PC-3 (cell line): ENCODE results near the gene ARL5A. TPM values are rescaled to one million over a fixed set of nuclear protein-coding genes. Genes with fewer than 3 reads are reported as not detected.

Experiments used
- ATAC-seq: fragments of 200-7000 bp; cut with Tn5 transposase; 2 replicates; pipeline ENCODE4 v1.9.1; 2020; ENCODE audit warnings: mild to moderate bottlenecking, moderate library complexity
- BruUV-seq: library from RNA; stranded (reverse); fragments of 400-500 nt; replicated peaks from 2 replicates; lab custom pipeline; 2021; lab: Mats Ljungman, UMichigan
- CTCF ChIA-PET: fragments of 300-600 bp; sonication (Branson Sonifier 250); formaldehyde crosslinking; loops from one replicate; lab custom pipeline; 2022; ENCODE audit warnings: antibody characterized with exemption; lab: Charles Lee
- POLR2A ChIA-PET: fragments of 300-600 bp; sonication (Branson Sonifier 250); formaldehyde crosslinking; loops from one replicate; lab custom pipeline; 2022; ENCODE audit warnings: antibody characterized with exemption; ENCODE audit not compliant: unreplicated experiment; lab: Charles Lee
- DNase-seq: peaks from one replicate; pipeline ENCODE4 v3.0.0-alpha.2; 2015
- H2AFZ ChIP-seq: fragments of 300-600 bp; sonication (generic); 2 replicates; pipeline ENCODE4 v1.6.0; 2016; ENCODE audit warnings: antibody characterized with exemption, low read length
- H3F3A ChIP-seq: fragments of 300-600 bp; sonication (generic); one replicate; pipeline ENCODE4 v1.6.0; 2017; ENCODE audit warnings: antibody characterized with exemption, low read length, control low read depth, mild to moderate bottlenecking; ENCODE audit not compliant: unreplicated experiment
- H3K27ac ChIP-seq: fragments of 300-600 bp; sonication (generic); 2 replicates; pipeline ENCODE4 v1.5.1; 2016; ENCODE audit warnings: mild to moderate bottlenecking, low read length
- H3K27me3 ChIP-seq: fragments of 300-600 bp; sonication (generic); 2 replicates; pipeline ENCODE4 v1.6.1; 2016; ENCODE audit warnings: low read length, mixed read lengths
- H3K36me3 ChIP-seq: fragments of 300-600 bp; sonication (generic); 2 replicates; pipeline ENCODE4 v1.6.1; 2016; ENCODE audit warnings: low read depth, mixed run types, low read length, mixed read lengths
- H3K4me1 ChIP-seq: fragments of 300-600 bp; sonication (generic); 2 replicates; pipeline ENCODE4 v1.5.1; 2016; ENCODE audit warnings: low read length; ENCODE audit not compliant: insufficient read depth
- H3K4me2 ChIP-seq: fragments of 300-600 bp; sonication (generic); 2 replicates; pipeline ENCODE4 v1.6.0; 2016; ENCODE audit warnings: low read length
- H3K4me3 ChIP-seq: fragments of 300-600 bp; sonication (generic); 2 replicates; pipeline ENCODE4 v1.5.1; 2016; ENCODE audit warnings: mild to moderate bottlenecking, low read length, mixed read lengths
- H3K79me2 ChIP-seq: fragments of 300-600 bp; sonication (generic); 2 replicates; pipeline ENCODE4 v1.6.1; 2017; ENCODE audit warnings: low read length, mixed read lengths
- H3K9ac ChIP-seq: fragments of 300-600 bp; sonication (generic); 2 replicates; pipeline ENCODE4 v1.6.0; 2016; ENCODE audit warnings: mild to moderate bottlenecking, low read length
- H3K9me2 ChIP-seq: fragments of 300-600 bp; sonication (generic); replicated peaks from 2 replicates; pipeline ENCODE4 v1.6.1; 2016; ENCODE audit warnings: mixed run types, low read length, mixed read lengths
- H3K9me3 ChIP-seq: fragments of 300-600 bp; sonication (generic); 2 replicates; pipeline ENCODE4 v1.6.1; 2016; ENCODE audit warnings: low read length, mixed read lengths
- H4K20me1 ChIP-seq: fragments of 300-600 bp; sonication (generic); 2 replicates; pipeline ENCODE4 v1.6.1; 2016; ENCODE audit warnings: low read length, mixed read lengths
- EZH2 ChIP-seq: fragments of 300-600 bp; sonication (generic); IDR thresholded peaks from one replicate; pipeline ENCODE4 v1.6.1; 2017; ENCODE audit warnings: antibody characterized with exemption, mild to moderate bottlenecking, low read length; ENCODE audit not compliant: unreplicated experiment
- EZH2phosphoT487 ChIP-seq: fragments of 300-600 bp; sonication (generic); IDR thresholded peaks from 2 replicates; pipeline ENCODE4 v1.6.1; 2018; ENCODE audit warnings: mild to moderate bottlenecking, antibody characterized with exemption, low read length, borderline replicate concordance
- intact Hi-C: fragments of 100-400 bp; cut with micrococcal nuclease; formaldehyde crosslinking; loops from 2 replicates; pipeline ENCODE4 v1.9.0; 2023
- total RNA-seq: library from RNA; depleted of rRNA; stranded (reverse); fragments of >200 nt; gene quantifications from 2 replicates; pipeline ENCODE4 v1.2.3, GENCODE V29; 2014
- TF ChIP-seq, protein P1 (sequence below): fragments of 300-600 bp; sonication (generic); conservative IDR thresholded peaks from 2 replicates; pipeline ENCODE4 v1.5.1; 2017; ENCODE audit warnings: antibody characterized with exemption, low read depth, mild to moderate bottlenecking, low read length

ARL5A gene
- total RNA-seq, 1 experiment from 2014 or later = 45.6 TPM

DNA sequence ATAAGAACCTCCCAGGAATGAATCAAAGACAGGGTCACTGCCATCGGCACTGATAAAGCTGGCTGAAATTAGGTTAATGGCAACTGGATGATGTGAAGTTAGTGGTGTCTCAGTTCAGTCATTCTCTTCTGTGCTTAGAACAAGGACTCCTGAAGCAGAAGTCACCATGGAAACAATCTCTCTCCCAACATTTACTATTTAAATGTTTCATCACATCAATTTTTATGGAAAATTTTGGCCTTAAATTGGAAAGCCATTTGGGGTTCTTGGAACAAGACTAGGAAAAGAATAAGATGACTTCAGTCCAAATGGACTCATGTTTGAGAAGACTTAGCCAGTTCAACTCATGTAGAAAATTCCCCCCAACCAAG, 15.5 kb upstream of the ARL5A start:
- Histone ChIP-seq H3K79me2 (no peaks in the 10 kb centered on the region), H3K4me1 (no peaks in the 10 kb centered on the region), H2AFZ (no peak overlapping the region), H3K9me2 (no peaks in the 10 kb centered on the region), H3K27me3 (peaks cover 60% of the 10 kb centered on the region), H3K9ac (no peak overlapping the region), H3K4me2 (no peak overlapping the region), H3K27ac (no peak overlapping the region), H3F3A (no peaks in the 10 kb centered on the region), H3K36me3 (no peaks in the 10 kb centered on the region), H3K9me3 (no peaks in the 10 kb centered on the region), H4K20me1 (no peaks in the 10 kb centered on the region), H3K4me3 (no peak overlapping the region)
- POLR2A ChIA-PET = no interaction called here
- CTCF ChIA-PET = no interaction called here
- BruUV-seq = no TSS peak
- intact Hi-C loops = no loop called here
- DNase-seq (no peak), ATAC-seq (no peak)
- TF ChIP-seq EZH2phosphoT487 (no peak), EZH2 (no peak)
- TF ChIP-seq, protein P1, sequence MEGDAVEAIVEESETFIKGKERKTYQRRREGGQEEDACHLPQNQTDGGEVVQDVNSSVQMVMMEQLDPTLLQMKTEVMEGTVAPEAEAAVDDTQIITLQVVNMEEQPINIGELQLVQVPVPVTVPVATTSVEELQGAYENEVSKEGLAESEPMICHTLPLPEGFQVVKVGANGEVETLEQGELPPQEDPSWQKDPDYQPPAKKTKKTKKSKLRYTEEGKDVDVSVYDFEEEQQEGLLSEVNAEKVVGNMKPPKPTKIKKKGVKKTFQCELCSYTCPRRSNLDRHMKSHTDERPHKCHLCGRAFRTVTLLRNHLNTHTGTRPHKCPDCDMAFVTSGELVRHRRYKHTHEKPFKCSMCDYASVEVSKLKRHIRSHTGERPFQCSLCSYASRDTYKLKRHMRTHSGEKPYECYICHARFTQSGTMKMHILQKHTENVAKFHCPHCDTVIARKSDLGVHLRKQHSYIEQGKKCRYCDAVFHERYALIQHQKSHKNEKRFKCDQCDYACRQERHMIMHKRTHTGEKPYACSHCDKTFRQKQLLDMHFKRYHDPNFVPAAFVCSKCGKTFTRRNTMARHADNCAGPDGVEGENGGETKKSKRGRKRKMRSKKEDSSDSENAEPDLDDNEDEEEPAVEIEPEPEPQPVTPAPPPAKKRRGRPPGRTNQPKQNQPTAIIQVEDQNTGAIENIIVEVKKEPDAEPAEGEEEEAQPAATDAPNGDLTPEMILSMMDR = no peak

DNA sequence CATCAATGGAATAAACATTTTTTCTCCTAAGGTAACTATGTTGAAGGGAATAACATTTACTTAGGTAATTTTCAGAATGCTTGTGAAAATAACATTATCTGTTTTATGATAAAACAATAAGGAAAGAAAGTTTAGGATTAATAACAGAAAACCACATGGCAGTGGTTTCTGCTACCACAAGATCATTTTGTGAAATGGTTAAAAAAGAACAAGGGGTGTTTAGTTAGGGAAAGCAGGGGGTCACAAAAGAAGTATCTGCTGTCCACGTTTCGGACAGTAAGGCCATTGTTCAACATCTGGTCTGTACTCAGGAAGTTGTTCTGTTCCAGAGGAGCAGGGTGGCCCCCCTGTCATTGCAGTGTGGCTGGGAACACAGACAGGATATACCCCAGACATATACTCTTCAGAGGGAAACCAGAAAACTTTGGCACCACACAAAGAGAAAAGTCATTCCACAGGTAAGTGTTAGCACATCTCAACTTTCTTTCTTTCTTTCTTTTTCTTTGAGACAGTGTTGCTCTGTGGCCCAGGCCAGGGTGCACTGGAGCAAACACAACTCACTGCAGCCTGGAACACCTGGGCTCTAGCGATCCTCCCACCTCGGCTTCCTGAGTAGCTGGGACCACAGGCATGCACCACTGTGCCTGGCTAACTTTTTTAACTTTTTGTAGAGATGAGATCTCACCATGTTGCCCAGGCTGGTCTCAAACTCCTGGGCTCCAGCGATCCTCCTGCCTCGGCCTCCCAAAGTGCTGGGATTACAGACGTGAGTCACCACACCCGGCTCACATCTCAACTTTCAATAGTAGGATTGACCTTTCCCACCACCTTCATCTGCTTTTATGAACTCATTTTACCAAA, 14.8 kb upstream of the ARL5A start:
- H3K9ac ChIP-seq = no peak overlapping the region
- H3K36me3 ChIP-seq = no peaks in the 10 kb centered on the region
- no peaks in the 10 kb centered on the region for H3K9me3 ChIP-seq
- no peaks in the 10 kb centered on the region for H3K4me1 ChIP-seq
- no peaks in the 10 kb centered on the region for H3K79me2 ChIP-seq
- H3K4me2 ChIP-seq = no peak overlapping the region
- peaks cover 60% of the 10 kb centered on the region for H3K27me3 ChIP-seq
- no peaks in the 10 kb centered on the region for H3K9me2 ChIP-seq
- BruUV-seq = no TSS peak
- TF ChIP-seq, protein P1 = no peak
- TF ChIP-seq EZH2 (no peak), EZH2phosphoT487 (no peak)
- no peak for DNase-seq
- H3F3A ChIP-seq = no peaks in the 10 kb centered on the region
- H3K4me3 ChIP-seq = no peak overlapping the region
- no peak overlapping the region for H3K27ac ChIP-seq
- no peaks in the 10 kb centered on the region for H4K20me1 ChIP-seq
- no peak overlapping the region for H2AFZ ChIP-seq
- ChIA-PET POLR2A (no interaction called here), CTCF (no interaction called here)
- intact Hi-C loops = no loop called here
- ATAC-seq = no peak

DNA sequence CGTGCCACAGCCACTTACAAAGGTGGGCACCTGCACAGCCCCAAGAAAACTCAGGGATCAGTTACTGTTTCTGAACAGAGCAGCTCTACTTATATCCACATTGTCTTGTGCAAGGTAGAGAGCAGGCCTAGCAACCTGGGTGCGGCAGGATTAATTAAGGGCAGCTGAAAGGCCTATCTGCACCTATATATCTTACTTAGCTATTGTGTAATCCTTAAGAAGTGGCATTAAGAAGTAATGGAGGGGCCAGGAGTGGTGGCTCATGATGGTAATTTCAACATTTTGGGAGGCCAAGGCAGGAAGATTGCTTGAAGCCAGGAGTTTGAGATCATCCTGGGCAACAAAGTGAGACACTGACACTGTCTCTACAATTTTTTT, 12.8 kb upstream of the ARL5A start:
- H3K4me1 ChIP-seq = no peaks in the 10 kb centered on the region
- H3K4me3 ChIP-seq = no peak overlapping the region
- no peaks in the 10 kb centered on the region for H3K9me3 ChIP-seq
- H2AFZ ChIP-seq = no peak overlapping the region
- no peak overlapping the region for H3K9ac ChIP-seq
- TF ChIP-seq EZH2phosphoT487 = no peak
- TF ChIP-seq, protein P1 = no peak
- no peak for TF ChIP-seq EZH2
- H4K20me1 ChIP-seq = no peaks in the 10 kb centered on the region
- no peaks in the 10 kb centered on the region for H3K79me2 ChIP-seq
- ChIA-PET CTCF (no interaction called here), POLR2A (no interaction called here)
- H3K9me2 ChIP-seq = no peaks in the 10 kb centered on the region
- H3F3A ChIP-seq = no peaks in the 10 kb centered on the region
- DNase-seq (no peak), ATAC-seq (no peak)
- H3K4me2 ChIP-seq = no peak overlapping the region
- no peaks in the 10 kb centered on the region for H3K36me3 ChIP-seq
- H3K27me3 ChIP-seq = peaks cover 71% of the 10 kb centered on the region
- intact Hi-C loops = no loop called here
- H3K27ac ChIP-seq = no peak overlapping the region
- BruUV-seq = no TSS peak
